Measurements from ENCODE around the gene KLHL20. TPM values are rescaled to one million over a fixed set of nuclear protein-coding genes. Genes with fewer than 3 reads are reported as not detected.
"Not testable (repeated sequence)": the region's sequence is repeated elsewhere in the genome, so short reads cannot be mapped to it uniquely, and the experiment has no call there.

KLHL20 gene
- total and polyA plus RNA-seq, 2 of the 8 experiments (the other 6 are each of a cell fraction or from before 2014, with no cell fraction given): 4.9 to 12.3 TPM

DNA sequence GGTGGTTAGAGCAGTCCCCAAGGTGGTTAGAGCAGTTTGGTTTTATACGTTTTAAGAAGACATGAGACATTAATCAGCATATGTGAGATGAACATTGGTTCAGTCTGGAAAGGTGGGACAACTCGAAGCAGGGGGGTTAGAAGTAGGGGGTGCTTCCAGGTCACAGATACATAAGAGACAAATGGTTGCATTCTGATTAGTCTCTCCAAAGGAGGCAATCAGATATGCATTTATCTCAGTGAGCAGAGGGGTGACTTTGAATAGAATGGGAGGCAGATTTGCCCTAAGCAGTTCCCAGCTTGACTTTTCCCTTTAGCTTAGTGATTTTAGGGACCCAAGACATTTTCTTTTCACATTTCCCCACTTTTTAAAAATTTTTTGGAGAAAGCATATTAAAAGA lies 40.3 kb upstream of the KLHL20 start:
- not testable (repeated sequence) for H2BK15ac ChIP-seq (ENCODE audit: low read length); H3K27me3 ChIP-seq (replicated peaks in 1 of 4; ENCODE audit: control insufficient read depth in 3 of 4, extremely low read depth in 1 of 4, insufficient read depth in 3 of 4, low read length in 3 of 4)

DNA sequence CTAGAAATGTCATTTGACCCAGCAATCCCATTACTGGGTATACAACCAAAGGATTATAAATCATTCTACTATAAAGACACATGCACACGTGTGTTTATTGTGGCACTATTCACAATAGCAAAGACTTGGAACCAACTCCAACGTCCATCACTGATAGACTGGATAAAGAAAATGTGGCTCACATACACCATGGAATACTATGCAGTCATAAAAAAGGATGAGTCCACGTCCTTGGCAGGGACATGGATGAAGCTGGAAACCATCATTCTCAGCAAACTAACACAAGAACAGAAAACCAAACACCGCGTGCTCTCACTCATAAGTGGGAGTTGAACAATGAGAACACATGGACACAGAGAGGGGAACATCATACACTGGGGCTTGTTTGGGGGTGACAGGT lies 34.6 kb upstream of the KLHL20 start:
- not testable (repeated sequence) for H3K27ac ChIP-seq (ENCODE audit: low read depth, low read length); H2BK15ac ChIP-seq (ENCODE audit: low read length)

More for the DNA sequence above, 40.3 kb upstream of the KLHL20 start:
- H4K5ac ChIP-seq (ENCODE audit: insufficient read length, low read depth, low read length); H3K4me3 ChIP-seq (ENCODE audit: extremely low read depth in 1 of 4, insufficient read depth in 2 of 4, low read depth in 3 of 4, low read length in 4 of 4); H2AK5ac ChIP-seq (ENCODE audit: low read depth, low read length); H2BK20ac ChIP-seq (ENCODE audit: low read length); H3K79me1 ChIP-seq (ENCODE audit: low read depth, low read length); CTCF ChIA-PET (ENCODE audit: partially characterized antibody); H3K9ac ChIP-seq (replicated peaks in 1 of 4; ENCODE audit: extremely low read depth in 1 of 4, low read depth in 3 of 4, low read length in 3 of 4); H3K4me1 ChIP-seq (replicated peaks in 1 of 4; ENCODE audit: control insufficient read depth in 3 of 4, insufficient read depth in 4 of 4, low read length in 3 of 4); H4K91ac ChIP-seq (replicated peaks; ENCODE audit: insufficient read length, low read length); H3K23ac ChIP-seq (ENCODE audit: insufficient read length); H3K14ac ChIP-seq (ENCODE audit: insufficient read length); H2AFZ ChIP-seq (ENCODE audit: low read length); H3K4me2 ChIP-seq (ENCODE audit: insufficient read depth in 1 of 2, low read depth in 2 of 2, low read length in 2 of 2); FAIRE-seq; H3K27ac ChIP-seq (ENCODE audit: low read depth, low read length); H3K36me3 ChIP-seq (ENCODE audit: control insufficient read depth in 2 of 4, insufficient read depth in 4 of 4, low read length in 3 of 4); DNase-seq (ENCODE audit: low read depth in 1 of 2, low spot score in 2 of 2); H4K8ac ChIP-seq (ENCODE audit: extremely low read depth, insufficient read depth, low read length); H3K56ac ChIP-seq (replicated peaks; ENCODE audit: insufficient read length, low read depth, low read length); H3K23me2 ChIP-seq (ENCODE audit: low read depth, low read length); H3K18ac ChIP-seq (ENCODE audit: extremely low read depth, low read length); H4K20me1 ChIP-seq (replicated peaks in 1 of 2; ENCODE audit: control insufficient read depth in 1 of 2, insufficient read depth in 2 of 2, low read length in 2 of 2); H3K79me2 ChIP-seq (ENCODE audit: control insufficient read depth in 1 of 2, insufficient read depth in 2 of 2, low read length in 2 of 2); H2BK120ac ChIP-seq (replicated peaks; ENCODE audit: low read depth, low read length); H3K4ac ChIP-seq (replicated peaks; ENCODE audit: insufficient read length, low read depth, low read length); H2BK12ac ChIP-seq (ENCODE audit: low read depth, low read length); H2BK5ac ChIP-seq (ENCODE audit: low read depth, low read length): not testable (repeated sequence)
- WGBS, 2 experiments (ENCODE audit: extremely low coverage in 1 of 2, insufficient coverage in 1 of 2, insufficient read length in 1 of 2, insufficient replicate concordance in 2 of 2, low coverage in 1 of 2, low lambda C conversion rate in 2 of 2, missing lambda C conversion rate in 1 of 2): 91% methylated on average over 2 of the region's 2 CpGs; no CpG with 5 or more reads in 1 of the 2 experiments
- POLR2A ChIA-PET (ENCODE audit: partially characterized antibody): interaction anchor here (0.9 kb wide), 1 partner anchor 193 kb away, joined by 3 read pairs; the partner anchor contains the start of genes GAS5 and ZBTB37
- peaks cover 0 to 12% of the 10 kb centered on the region in 2 experiments; a peak in 2 of 4 replicates for H3K9me3 ChIP-seq (ENCODE audit: insufficient read depth in 2 of 2, low read depth in 1 of 2, low read length in 1 of 2)

More for the DNA sequence above, 34.6 kb upstream of the KLHL20 start:
- H2AK5ac ChIP-seq (ENCODE audit: low read depth, low read length); H3K4ac ChIP-seq (replicated peaks; ENCODE audit: insufficient read length, low read depth, low read length); H3K56ac ChIP-seq (replicated peaks; ENCODE audit: insufficient read length, low read depth, low read length); H3K79me1 ChIP-seq (ENCODE audit: low read depth, low read length); H3K79me2 ChIP-seq (ENCODE audit: control insufficient read depth in 1 of 2, insufficient read depth in 2 of 2, low read length in 2 of 2); H2AFZ ChIP-seq (ENCODE audit: low read length); H2BK20ac ChIP-seq (ENCODE audit: low read length); H3K18ac ChIP-seq (ENCODE audit: extremely low read depth, low read length); H3K4me1 ChIP-seq (replicated peaks in 1 of 4; ENCODE audit: control insufficient read depth in 3 of 4, insufficient read depth in 4 of 4, low read length in 3 of 4); H4K5ac ChIP-seq (ENCODE audit: insufficient read length, low read depth, low read length); H3K36me3 ChIP-seq (ENCODE audit: control insufficient read depth in 2 of 4, insufficient read depth in 4 of 4, low read length in 3 of 4); POLR2A ChIA-PET (ENCODE audit: partially characterized antibody); H3K27me3 ChIP-seq (replicated peaks in 1 of 4; ENCODE audit: control insufficient read depth in 3 of 4, extremely low read depth in 1 of 4, insufficient read depth in 3 of 4, low read length in 3 of 4); H2BK5ac ChIP-seq (ENCODE audit: low read depth, low read length); H3K14ac ChIP-seq (ENCODE audit: insufficient read length); H4K91ac ChIP-seq (replicated peaks; ENCODE audit: insufficient read length, low read length); H3K4me3 ChIP-seq (ENCODE audit: extremely low read depth in 1 of 4, insufficient read depth in 2 of 4, low read depth in 3 of 4, low read length in 4 of 4); DNase-seq (ENCODE audit: low read depth in 1 of 2, low spot score in 2 of 2); H4K8ac ChIP-seq (ENCODE audit: extremely low read depth, insufficient read depth, low read length); H3K23ac ChIP-seq (ENCODE audit: insufficient read length); FAIRE-seq; H4K20me1 ChIP-seq (replicated peaks in 1 of 2; ENCODE audit: control insufficient read depth in 1 of 2, insufficient read depth in 2 of 2, low read length in 2 of 2); H2BK120ac ChIP-seq (replicated peaks; ENCODE audit: low read depth, low read length); H3K23me2 ChIP-seq (ENCODE audit: low read depth, low read length); H3K9ac ChIP-seq (replicated peaks in 1 of 4; ENCODE audit: extremely low read depth in 1 of 4, low read depth in 3 of 4, low read length in 3 of 4); H2BK12ac ChIP-seq (ENCODE audit: low read depth, low read length); H3K4me2 ChIP-seq (ENCODE audit: insufficient read depth in 1 of 2, low read depth in 2 of 2, low read length in 2 of 2): not testable (repeated sequence)
- CTCF ChIA-PET (ENCODE audit: partially characterized antibody): interaction anchor here (1.1 kb wide), 1 partner anchor 9 kb away, joined by 3 read pairs; no protein-coding TSS in a partner anchor
- H3K9me3 ChIP-seq (ENCODE audit: insufficient read depth in 2 of 2, low read depth in 1 of 2, low read length in 1 of 2): peaks cover 0 to 12% of the 10 kb centered on the region in 2 experiments; a peak in 2 of 4 replicates
- WGBS, 2 experiments (ENCODE audit: extremely low coverage in 1 of 2, insufficient coverage in 1 of 2, insufficient read length in 1 of 2, insufficient replicate concordance in 2 of 2, low coverage in 1 of 2, low lambda C conversion rate in 2 of 2, missing lambda C conversion rate in 1 of 2): 89% methylated on average over 5 of the region's 5 CpGs; no CpG with 5 or more reads in 1 of the 2 experiments

Data from H1 (cell line).